GM18517 (cell line): ENCODE measurements around the gene ACTR1A.
"Not testable (repeated sequence)": the region's sequence is repeated elsewhere in the genome, so short reads cannot be mapped to it uniquely, and the experiment has no call there.

Experiments used
- ATAC-seq: cut with Tn5 transposase; IDR thresholded peaks from one replicate; pipeline ENCODE4 v1.9.1; 2021; ENCODE audit warnings: mild to moderate bottlenecking, moderate library complexity; ENCODE audit not compliant: unreplicated experiment

ACTR1A gene

DNA sequence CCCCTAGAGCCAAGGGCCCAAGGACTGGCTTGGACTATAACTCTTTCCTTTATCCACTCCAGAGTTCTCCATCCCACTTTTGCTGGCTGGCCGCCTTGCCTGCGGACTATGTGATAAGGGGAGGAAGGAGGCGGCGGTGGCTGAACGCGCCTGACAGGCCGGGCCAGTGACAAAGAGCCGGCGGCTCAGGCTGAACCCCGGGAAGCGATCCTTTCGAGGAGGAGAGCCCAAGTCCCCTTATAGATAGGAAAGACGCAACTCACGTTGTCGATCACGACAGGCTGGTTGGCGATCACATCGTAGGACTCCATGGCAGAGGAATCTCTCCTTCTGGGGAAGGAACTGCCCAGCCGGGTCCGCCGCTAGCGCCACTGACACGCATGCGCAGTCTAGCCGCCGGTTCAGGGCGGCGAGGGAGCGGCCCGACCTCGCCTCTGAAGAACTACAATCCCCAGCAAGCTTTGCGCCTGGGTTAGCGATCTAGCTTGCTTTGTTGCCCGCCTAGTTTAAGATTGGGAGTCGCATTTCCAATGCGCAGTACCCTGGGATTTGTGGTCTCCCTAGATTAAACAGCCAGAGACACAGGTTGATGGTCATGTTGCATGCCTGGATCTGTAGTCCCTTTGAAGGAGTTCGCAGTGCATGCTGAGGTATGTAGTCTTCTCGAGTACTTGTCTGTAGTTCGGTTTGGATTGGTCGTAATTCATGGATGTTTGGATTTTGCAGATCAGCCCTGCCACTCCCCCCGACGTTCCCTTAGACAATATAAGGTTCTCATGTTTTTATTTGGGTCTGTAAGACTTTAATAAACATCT, at the start of gene ACTR1A:
Gene ACTR1A, minus strand, starts transcription at position 376 of the 815 bp plus-strand sequence. Its CDS starts 65 bp downstream, at position 311.
- ATAC-seq, result peak; percentile 64

DNA sequence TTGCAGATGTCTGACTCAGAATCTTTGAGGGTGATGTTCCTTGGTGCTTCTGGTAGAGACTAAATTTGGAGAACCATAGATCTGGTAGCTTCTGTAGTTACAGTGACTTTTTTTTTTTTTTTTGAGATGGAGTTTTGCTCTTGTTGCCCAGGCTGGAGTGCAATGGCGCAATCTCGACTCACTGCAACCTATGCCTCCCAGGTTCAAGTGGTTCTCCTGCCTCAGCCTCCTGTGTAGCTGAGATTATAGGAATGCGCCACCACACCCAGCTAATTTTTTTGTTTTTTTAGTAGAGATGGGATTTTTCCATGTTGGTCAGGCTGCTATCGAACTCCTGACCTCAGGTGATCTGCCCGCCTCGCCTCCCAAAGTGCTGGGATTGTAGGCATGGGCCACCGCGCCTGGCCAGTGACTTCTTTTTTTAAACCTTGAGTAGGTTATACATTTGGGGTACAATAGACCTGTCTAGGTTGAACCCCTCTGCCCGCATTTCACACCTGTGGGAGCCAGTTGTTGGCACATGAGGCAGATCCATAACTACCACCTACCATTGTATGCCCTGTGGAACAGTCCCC, 48.2 kb upstream of the ACTR1A start:
- no peak for ATAC-seq

DNA sequence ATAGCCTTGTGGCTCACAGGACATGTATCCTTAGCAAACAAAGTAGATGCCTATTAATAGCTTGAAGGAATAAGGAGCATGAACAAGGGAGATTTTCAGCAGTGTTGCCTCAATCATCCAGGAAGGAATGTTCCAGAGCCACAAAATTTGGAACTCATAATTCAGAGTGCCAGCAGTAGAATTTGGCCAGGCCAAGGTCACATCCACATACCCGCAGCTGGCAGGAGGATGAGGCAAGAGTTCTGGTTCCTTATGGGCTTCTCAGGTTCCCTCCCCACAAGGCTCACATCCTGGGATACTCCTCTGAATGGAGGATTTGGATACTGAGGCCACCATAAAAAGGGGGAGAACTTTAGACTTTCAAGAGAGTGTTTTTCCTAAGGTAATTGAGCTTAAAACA, 47.0 kb upstream of the ACTR1A start:
- no peak for ATAC-seq

DNA sequence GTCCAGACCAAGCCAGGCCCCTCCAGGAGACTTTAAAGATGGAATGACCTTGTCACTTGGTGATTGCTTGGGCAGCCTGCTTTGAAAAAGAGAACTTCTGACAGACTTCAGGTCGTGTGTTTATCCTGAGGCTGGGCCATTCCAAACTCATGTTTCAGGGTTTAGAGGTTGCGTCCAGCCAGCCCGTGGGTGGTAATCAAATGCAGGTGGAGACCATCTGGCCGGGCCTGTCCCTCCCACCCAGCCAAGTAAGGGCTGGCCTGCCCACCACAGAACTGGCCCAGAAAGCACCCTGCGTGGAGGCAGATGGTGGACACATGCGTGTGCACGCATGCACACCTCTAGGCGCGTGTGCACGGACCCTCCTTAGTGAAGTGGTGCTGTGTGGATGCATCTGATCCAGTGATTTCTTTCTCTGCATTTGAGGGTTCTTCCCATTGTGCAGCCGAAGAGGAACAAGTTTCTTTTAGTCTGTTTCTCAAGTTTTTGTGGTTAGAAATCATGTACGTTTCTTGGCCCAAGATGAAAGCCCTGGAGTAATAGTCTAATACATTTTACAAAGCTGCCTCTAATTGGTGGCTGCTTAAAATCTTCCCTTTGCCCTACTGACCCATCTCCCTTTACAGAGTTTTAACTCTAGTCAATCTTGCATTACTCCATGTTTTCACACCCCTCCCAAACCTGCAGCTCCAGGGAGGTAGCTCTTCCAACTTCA, 44.3 kb upstream of the ACTR1A start:
- no peak for ATAC-seq

GRCh38 chr10:102545997-102546396, 43.5 kb upstream of the ACTR1A start:
- ATAC-seq, result no peak

GRCh38 chr10:102545265-102545871, 42.9 kb upstream of the ACTR1A start:
- ATAC-seq, result no peak

GRCh38 chr10:102542800-102543418, 40.4 kb upstream of the ACTR1A start:
- ATAC-seq, result no peak

- ATAC-seq, result peak; percentile 62
Observed at GRCh38 chr10:102540023-102540422, 37.5 kb upstream of the ACTR1A start.

DNA sequence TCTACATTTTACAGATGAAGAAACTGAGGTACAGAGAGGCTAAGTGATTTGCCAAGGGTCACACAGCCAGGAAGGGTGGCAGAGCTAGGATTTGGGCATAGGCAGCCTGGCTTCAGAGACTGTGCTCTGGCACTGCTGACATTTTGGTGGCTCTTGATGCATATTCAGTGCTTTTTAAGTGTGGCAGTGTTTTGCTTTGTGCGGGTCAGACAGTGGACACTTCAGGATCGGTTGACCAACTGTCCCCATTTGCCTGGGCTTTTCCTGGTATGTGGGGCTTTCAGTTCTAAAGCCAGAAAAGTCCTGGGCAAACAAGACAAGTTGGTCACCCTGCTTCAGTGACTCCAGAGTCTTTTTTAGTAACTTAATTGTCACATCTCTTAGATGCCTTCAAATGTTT, 36.3 kb upstream of the ACTR1A start:
- ATAC-seq, result no peak

GRCh38 chr10:102537948-102538347, 35.4 kb upstream of the ACTR1A start:
- no peak for ATAC-seq

GRCh38 chr10:102537367-102537766, 34.9 kb upstream of the ACTR1A start:
- no peak for ATAC-seq

- no peak for ATAC-seq
Observed at GRCh38 chr10:102535481-102536147, 33.1 kb upstream of the ACTR1A start.

GRCh38 chr10:102534966-102535365, 32.5 kb upstream of the ACTR1A start:
- not testable (repeated sequence) for ATAC-seq

GRCh38 chr10:102534333-102534732, 31.8 kb upstream of the ACTR1A start:
- ATAC-seq, result no peak

GRCh38 chr10:102527546-102527945, 25.0 kb upstream of the ACTR1A start:
- no peak for ATAC-seq

DNA sequence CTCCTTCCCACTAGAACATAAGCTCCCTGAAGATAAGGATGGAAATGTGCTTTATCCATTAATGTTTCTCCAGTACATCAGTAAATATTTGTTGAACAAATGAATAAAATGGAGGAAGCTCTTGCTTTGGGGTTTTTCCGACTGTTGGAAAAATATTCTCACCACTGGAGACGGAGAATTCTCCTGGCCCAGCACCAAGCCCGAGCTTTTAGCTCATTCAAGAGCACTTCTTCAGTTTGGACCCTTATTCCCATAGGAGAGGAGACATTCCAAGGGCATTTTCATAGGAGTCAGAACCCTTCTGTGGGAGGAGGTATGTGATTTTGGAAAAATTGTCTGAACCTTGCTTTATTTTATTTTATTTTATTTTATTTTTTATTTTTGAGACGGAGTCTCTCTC, 22.2 kb upstream of the ACTR1A start:
- ATAC-seq, result no peak

DNA sequence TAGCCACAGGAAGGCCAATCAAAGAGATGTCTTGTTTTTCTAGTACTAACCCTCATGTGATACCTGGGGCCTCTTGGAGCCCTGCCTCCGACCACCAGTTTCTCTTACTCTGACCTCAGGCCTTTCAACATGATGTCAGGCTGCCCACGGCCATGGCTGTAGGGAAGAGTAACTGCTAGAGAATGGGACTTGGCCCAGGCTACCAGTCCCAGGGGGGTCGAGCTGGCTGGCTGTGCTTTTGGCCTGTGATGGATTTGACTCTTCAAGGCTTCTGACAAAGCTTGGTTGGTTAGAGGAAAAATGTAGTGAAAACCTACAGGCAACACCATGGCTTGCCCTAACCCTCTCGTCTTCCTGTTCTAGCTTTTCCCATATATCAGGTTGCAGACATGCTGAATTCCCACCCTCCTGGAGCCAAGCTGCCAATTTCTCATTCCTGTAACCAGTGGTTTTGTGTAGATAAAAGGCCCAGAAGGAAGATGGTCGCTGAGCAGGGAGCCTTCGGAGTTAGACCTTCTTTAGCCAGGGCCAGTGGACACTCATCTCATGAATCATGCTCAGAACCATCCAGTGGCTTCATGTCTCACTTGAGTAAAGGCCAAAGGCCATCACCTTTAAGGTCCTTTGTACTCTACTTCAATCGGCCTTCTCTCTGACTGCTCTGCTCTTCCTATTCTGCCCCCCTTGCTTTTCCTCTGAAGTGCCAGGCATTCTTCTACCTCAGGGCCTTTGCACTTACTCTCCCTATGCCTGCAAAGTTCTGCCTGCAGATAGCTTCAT, 20.9 kb upstream of the ACTR1A start:
- ATAC-seq, result no peak

- ATAC-seq, result no peak
Observed at GRCh38 chr10:102522874-102523249, 20.4 kb upstream of the ACTR1A start.

DNA sequence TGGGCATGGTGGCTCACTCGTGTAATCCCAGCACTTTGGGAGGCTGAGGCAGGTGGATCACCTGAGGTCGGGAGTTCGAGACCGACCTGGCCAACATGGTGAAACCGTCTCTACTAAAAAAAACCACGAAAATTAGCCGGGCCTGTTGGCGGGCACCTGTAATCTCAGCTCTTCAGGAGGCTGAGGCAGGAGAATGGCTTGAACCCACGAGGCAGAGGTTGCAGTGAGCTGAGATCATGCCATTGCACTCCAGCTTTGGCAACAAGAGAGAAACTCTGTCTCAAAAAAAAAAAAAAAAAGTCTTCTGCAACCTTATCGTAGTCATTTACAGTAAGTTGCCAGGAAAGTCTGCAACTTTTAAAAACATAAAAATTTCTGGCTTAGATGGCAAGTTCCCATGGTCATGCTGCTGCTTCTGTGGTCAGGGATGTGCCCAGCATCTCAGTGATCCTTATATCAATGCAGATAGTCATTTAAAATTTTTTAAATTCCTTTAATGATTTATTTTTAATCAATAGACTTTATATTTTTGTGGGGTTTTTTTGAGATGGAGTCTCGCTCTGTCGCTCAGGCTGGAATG, 16.8 kb upstream of the ACTR1A start:
- ATAC-seq, result no peak
